ENCODE results near the gene ARF4.
A peak's percentile ranks its signal among the peaks of the same experiment; 100 is the strongest.

The ARF4 gene

GRCh38 chr3:57555738-57556458, 41.2 kb downstream of the ARF4 start, which contains the start of gene PDE12:
Gene PDE12, plus strand, starts transcription at chr3:57556274. Its CDS starts 106 bp downstream, at chr3:57556380.
- Mint-ChIP-seq H3K4me1 (peaks cover 36% of the 10 kb centered on the region), H3K9me3 (no peaks in the 10 kb centered on the region), H3K27me3 (no peaks in the 10 kb centered on the region), H3K27ac (peak within 1 kb of the TSS; percentile 100), H3K4me3 (peak within 1 kb of the TSS; percentile 86), H3K36me3 (peaks cover 13% of the 10 kb centered on the region)

- Mint-ChIP-seq H3K36me3 (peaks cover 13% of the 10 kb centered on the region), H3K4me1 (peaks cover 30% of the 10 kb centered on the region), H3K4me3 (peak overlapping the region; percentile 86), H3K27me3 (no peaks in the 10 kb centered on the region), H3K27ac (peak overlapping the region; percentile 100), H3K9me3 (no peaks in the 10 kb centered on the region)
These were observed 41.8 kb downstream of the ARF4 start for GRCh38 chr3:57555306-57555705.

- no peaks in the 10 kb centered on the region for H3K9me3 Mint-ChIP-seq
- H3K4me3 Mint-ChIP-seq: no peak overlapping the region
- H3K27me3 Mint-ChIP-seq: peaks cover 3% of the 10 kb centered on the region
- peaks cover 10% of the 10 kb centered on the region for H3K4me1 Mint-ChIP-seq
- peaks cover 1% of the 10 kb centered on the region for H3K36me3 Mint-ChIP-seq
- H3K27ac Mint-ChIP-seq: no peak overlapping the region
These were observed 50.5 kb downstream of the ARF4 start for GRCh38 chr3:57546616-57547015.

DNA sequence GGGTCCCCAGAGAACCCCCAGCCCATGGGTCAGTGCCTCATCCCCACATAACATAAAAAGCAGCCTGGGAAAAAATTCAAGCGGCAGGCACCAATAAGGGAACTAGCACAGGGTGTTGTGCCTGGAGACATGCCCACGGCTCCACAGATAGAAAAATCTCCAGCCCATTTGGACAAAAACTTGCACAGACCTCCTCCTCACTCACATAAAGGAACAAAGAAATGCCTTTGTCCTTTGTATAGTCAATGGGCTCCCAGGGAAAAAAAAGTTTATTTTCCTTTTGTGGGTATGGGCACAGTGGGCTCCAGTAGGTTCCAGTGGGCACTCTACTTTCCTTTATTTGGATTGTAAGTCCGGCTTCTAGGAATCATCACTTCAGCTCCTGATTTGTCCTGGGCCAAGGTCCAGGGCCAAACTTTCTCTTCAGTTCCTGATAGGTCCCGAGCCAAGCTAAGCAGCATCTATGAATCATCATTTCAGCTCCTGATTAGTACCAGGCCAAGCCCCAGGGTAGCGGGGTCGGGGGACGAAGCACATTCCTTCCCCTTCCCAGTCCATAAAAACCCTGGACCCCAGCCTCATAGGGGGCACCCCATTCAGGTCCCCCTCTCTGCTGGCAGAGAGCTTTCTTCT, 51.4 kb downstream of the ARF4 start:
- H3K27me3 Mint-ChIP-seq: peaks cover 3% of the 10 kb centered on the region
- peaks cover 10% of the 10 kb centered on the region for H3K4me1 Mint-ChIP-seq
- no peaks in the 10 kb centered on the region for H3K9me3 Mint-ChIP-seq
- H3K27ac Mint-ChIP-seq: no peak overlapping the region
- no peak overlapping the region for H3K4me3 Mint-ChIP-seq
- H3K36me3 Mint-ChIP-seq: peaks cover 1% of the 10 kb centered on the region

DNA sequence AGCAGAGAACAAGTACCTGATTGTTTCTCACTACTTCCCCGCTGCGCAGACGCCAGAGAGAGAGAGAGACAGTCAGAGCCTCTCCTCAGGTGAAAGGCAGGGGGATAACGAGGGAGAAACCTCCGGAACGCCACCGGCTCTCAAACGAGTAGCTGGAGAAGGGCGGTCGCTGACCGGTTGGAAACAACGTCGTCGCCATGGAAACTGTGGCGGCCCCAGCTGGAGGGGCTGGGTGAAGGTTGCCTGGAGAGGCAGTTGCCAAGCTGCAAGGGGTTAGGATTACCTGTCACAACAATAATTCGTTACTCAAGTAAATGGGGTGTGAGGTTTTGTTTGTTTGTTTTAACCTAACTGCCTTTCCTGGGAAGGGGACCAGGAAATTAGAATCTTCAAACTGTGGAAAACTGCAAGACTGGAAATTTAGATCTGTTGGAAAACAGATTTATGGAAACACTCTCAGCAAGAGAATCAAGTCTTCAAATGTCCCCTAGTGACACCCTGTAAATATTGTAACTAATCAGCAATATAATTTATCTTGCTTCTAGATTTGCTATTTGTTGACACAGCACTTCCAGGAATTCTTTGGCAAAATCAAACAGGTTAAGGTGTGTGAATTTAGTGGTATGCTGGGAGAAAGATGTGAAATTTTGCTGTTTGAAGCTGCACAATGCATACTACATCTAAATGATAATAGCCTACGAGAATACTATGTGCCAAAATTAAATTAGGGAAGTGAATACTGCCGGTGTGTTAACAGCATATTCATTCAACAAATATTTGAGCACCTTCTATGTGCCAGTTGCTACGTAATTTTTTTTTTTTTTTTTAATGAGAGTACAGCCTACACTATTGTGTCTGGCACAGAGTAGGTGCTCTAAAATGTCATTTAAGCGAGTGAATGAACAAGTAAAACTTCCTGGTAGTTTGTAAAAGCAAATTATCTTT, 52.7 kb downstream of the ARF4 start, which contains the start of gene DNAH12:
DNAH12 (minus strand) TSS at position 164 of the 945 bp plus-strand sequence. CDS start 1,474 bp downstream, outside the sequence.
- Mint-ChIP-seq H3K4me1 (peaks cover 10% of the 10 kb centered on the region), H3K9me3 (no peaks in the 10 kb centered on the region), H3K27me3 (peaks cover 3% of the 10 kb centered on the region), H3K36me3 (peaks cover 1% of the 10 kb centered on the region), H3K27ac (no peak within 1 kb of the TSS), H3K4me3 (no peak within 1 kb of the TSS)

- Mint-ChIP-seq H3K27me3 (no peaks in the 10 kb centered on the region), H3K9me3 (no peaks in the 10 kb centered on the region), H3K27ac (no peak overlapping the region), H3K4me3 (no peak overlapping the region), H3K36me3 (no peaks in the 10 kb centered on the region), H3K4me1 (no peaks in the 10 kb centered on the region)
These were observed 58.7 kb downstream of the ARF4 start for GRCh38 chr3:57538465-57538864.

GRCh38 chr3:57530071-57530608, 67.0 kb downstream of the ARF4 start:
- no peak overlapping the region for H3K27ac Mint-ChIP-seq

More at GRCh38 chr3:57530071-57530608, 67.0 kb downstream of the ARF4 start:
- Mint-ChIP-seq H3K36me3 (peaks cover 2% of the 10 kb centered on the region), H3K4me1 (no peaks in the 10 kb centered on the region), H3K9me3 (no peaks in the 10 kb centered on the region), H3K4me3 (no peak overlapping the region), H3K27me3 (no peaks in the 10 kb centered on the region)

Data from activated naive CD4-positive, alpha-beta T cell treated with anti-CD3 and anti-CD28 coated beads, Interleukin-2, amount 50 U/mL, for 24 hours (primary cell).